HG03095 (cell line): ENCODE data around the gene SNAPC2.
"Not testable (repeated sequence)": the region's sequence is repeated elsewhere in the genome, so short reads cannot be mapped to it uniquely, and the experiment has no call there.

Experiments used
- ATAC-seq: cut with Tn5 transposase; IDR thresholded peaks from one replicate; pipeline ENCODE4 v1.9.1; 2021; ENCODE audit warnings: moderate library complexity; ENCODE audit not compliant: unreplicated experiment

The SNAPC2 gene

DNA sequence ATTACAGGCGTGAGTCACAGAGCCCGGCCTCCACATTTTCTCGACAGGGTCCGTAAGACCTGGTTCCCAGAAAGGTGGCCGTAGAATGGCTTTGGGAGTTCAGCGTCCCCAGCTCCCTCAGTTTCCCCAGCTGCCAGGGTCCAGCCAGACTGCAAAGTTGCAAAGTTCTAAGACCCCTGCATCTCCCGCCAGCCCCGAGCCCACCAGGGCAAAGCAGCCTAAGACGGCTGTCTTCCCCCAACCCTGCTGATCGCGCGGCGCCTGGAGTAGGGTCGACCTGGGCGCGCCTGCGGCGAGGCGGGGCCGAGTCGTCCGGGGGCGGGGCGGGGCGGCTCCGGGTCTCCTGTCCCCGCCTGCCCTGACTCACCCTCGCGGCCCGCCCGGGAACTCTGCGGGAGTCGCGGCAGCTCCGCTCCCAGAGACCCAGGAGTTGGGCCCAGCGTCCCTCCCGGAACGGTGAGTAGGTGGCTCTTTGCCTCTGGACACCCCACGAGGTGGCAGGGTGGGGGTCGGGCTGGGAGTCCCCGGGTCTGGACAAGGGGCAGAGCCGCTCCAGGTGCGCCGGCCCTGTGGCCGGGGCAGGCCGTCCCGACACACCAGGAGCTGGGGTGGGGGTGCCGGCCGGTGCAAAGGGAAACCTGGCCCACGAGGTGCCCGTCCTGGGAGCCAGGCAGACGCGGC, 31.9 kb upstream of the SNAPC2 start, which contains the start of gene LRRC8E:
LRRC8E (plus strand) TSS at position 366 of the 681 bp plus-strand sequence. CDS start 7,094 bp downstream, outside the sequence.
- ATAC-seq: no peak

- ATAC-seq: no peak
These were observed 31.3 kb upstream of the SNAPC2 start for GRCh38 chr19:7888826-7889217.

GRCh38 chr19:7893362-7894101, 26.6 kb upstream of the SNAPC2 start:
- ATAC-seq: not testable (repeated sequence)

DNA sequence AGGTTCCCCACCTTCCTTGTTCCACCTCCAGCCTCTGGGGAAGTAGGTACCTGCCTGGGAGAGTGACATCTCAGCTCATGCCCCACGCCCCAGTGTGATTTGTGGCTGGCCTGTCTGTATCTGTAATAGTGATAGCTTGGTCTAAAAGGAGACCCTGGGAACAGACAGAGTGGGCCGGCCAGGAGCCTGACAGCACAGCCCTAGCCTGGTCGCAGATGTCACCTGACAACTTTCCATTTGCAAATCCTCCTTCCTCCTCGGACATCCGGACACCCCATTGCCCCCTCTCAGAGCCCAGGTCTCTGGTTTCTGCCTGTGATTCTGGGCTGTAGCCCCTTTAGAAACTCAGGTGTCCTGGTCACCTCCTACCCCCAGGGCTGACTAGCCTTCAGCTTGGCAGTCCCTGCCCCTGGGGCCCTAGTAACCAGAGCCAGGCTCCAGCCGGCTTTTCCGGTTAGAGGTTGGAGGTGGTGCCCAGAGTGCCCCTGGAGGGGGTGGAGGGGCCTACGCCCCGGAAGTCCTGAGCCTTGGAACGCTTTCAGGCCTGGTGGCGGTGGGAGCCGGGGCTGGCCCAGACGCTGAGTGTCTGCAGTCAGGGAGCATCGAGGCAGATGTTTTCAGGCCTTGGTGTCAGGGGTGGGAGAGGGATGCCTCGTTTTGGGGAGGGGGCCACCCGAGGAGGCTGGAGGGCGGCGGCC, 25.4 kb upstream of the SNAPC2 start:
- ATAC-seq: no peak

DNA sequence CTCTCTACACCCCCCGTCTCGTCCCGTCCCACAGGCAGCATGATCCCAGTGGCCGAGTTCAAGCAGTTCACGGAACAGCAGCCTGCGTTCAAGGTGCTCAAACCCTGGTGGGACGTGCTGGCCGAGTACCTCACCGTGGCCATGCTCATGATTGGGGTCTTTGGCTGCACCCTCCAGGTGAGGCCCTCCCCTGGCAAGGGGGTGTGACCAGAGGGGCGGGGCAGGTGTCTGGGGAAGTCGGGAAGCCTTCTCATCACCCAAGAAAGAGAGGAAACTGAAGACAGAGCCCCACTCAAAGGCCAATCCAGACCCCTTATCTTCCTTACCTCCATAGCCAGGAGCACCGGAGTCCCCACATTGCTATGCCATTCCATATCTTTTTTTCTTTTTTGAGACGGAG, 24.6 kb upstream of the SNAPC2 start:
- no peak for ATAC-seq

DNA sequence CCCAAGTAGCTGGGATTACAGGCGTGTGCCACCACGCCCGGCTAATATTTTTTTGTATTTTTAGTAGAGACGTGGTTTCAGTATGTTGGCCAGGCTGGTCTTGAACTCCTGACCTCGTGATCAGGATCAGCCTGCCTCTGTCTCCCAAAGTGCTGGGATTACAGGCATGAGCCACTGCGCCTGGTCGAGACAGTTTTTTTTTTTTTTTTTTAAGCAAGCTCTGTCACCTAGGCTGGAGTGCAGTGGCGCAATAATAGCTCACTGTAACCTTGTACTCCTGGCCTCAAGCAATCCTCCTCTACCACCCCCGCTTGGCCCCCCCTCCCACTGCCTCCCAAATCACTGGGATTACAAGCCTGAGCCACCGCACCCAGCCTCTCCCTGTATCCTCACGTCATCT, 22.8 kb upstream of the SNAPC2 start:
- ATAC-seq: no peak

- ATAC-seq: no peak
These were observed 21.2 kb upstream of the SNAPC2 start for GRCh38 chr19:7898967-7899366.

- ATAC-seq: no peak
These were observed 20.3 kb upstream of the SNAPC2 start for GRCh38 chr19:7899751-7900378.

DNA sequence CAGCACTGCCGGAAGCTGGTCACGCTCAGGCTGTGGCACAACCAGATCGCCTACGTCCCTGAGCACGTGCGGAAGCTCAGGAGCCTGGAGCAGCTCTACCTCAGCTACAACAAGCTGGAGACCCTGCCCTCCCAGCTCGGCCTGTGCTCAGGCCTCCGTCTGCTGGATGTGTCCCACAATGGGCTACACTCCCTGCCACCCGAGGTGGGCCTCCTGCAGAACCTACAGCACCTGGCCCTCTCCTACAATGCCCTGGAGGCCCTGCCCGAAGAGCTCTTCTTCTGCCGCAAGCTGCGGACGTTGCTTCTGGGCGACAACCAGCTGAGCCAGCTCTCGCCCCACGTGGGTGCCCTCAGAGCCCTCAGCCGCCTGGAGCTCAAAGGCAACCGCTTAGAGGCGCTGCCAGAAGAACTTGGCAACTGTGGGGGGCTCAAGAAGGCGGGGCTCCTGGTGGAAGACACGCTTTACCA, 19.7 kb upstream of the SNAPC2 start:
- ATAC-seq: no peak

DNA sequence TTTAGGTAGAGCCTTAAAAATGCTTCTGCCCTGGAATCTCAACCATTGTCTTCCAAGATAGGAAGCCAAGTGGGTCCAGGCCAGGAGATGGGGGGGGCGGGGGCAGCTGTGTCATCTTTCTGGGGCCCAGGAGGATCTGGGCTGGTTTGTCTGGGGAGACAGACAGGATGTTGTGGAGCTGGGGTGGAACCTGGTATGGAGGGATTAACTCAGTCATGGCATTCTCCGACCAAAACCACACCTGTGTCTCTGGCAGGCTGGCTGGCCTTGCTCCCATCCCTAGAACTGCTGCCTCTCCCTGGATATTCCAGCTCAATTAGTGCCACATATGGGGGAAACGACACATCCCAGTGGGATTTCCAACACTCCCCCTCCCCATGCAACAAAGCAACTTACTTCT, 19.2 kb upstream of the SNAPC2 start:
- no peak for ATAC-seq

- no peak for ATAC-seq
These were observed 18.8 kb upstream of the SNAPC2 start for GRCh38 chr19:7901337-7901736.

- ATAC-seq: peak; percentile 11
These were observed 17.3 kb upstream of the SNAPC2 start for GRCh38 chr19:7902796-7903243.

DNA sequence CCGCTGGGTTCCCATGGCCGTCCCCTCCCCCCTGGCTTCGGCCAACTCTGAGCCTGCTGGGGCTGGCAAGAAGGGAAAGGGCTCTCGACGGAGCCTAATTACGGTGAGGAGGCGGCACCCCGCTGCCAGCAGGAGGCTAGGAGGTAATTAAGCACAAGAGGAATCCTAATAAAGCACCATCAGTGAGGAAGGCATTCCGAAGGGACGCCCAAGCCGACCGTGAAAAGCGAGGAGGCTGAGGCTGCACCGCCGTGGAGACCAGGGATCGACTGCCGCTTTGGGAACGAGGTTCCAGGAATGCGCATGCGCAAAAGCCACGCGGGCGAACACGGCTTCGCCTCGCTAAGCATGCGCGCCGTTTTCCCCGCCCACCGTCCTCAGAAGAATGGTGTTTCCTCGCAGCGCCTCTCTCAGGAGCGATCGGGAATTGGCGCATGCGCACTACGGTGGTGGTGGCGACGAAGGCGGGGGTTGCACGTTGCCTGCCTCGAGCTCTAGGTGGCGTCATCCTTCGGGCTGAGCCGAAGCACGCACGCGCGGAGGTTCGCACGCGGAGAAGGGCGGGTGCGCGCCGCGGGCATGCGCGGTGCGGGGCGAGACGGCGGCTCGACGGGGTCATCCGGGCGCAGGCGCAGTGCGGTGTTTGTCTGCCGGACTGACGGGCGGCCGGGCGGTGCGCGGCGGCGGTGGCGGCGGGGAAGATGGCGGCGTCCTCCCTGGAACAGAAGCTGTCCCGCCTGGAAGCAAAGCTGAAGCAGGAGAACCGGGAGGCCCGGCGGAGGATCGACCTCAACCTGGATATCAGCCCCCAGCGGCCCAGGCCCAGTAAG, 16.7 kb upstream of the SNAPC2 start, which contains the start of gene MAP2K7:
MAP2K7 (plus strand) TSS at position 634 of the 830 bp plus-strand sequence; CDS start at position 702, 68 bp downstream.
- peak; percentile 58 for ATAC-seq

DNA sequence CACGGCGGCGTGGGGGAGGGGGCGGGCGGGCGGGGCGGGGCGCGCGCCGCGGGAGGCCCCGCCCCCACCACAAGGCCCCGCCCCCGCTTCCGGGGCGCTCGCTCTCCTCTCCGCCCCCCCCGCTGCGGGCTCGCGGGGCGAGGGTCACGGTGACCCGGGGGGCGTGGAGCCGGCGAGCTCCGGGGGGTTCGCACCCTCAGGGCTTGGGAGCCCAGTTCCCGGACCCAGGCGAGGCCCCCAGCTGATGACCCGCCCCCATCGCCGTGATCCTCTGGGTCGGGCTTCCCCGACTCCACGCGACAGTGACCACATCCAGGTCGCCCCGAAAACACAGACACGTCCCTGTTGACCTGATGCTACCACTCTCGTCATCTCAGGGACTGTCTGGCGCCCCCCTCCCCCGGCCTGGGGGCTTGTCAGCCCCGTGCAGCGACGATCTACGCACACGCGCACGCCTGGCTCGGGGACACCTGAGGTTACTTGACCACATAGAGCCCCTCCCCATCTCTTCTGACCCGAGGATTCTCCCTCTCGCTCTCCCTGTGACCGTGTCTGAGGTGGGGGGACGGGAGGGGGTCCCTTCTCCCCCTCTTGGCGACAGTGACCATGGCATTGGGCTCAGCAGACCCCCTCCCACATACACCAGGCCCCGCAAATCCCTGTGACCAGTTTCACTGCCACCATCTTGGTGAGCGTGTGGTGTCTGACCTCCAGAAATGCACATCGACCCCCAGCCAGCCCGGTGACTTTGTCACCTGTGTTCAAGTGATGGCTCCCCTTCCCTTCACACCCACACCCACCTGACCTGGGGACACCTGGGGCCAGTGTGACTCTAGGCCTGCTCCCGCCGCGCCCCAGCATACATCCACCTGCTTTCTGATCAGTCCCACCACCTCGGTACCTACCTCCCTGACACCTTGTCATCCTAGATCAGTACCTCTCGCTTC, 15.8 kb upstream of the SNAPC2 start:
- peak; percentile 23 for ATAC-seq

DNA sequence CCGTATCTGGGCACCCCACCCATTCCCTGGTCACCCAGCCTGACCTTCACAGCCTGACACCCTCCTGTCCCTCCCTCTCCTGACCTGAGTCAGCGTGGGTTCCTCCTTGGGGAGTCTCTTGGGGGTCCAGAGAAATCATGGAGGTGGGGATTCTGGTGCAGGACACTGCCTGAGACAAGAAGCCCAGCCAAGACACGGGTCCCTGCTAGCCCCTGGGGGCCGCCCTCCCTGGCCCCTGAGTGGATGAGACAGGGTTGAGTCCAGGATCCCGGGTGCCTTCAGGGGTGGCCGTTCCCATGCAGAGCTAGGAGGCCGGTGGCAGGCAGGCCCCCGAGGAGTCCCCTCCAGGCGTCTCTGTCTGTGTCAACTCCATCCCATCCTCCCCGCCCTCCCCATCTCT, 14.9 kb upstream of the SNAPC2 start:
- ATAC-seq: no peak

DNA sequence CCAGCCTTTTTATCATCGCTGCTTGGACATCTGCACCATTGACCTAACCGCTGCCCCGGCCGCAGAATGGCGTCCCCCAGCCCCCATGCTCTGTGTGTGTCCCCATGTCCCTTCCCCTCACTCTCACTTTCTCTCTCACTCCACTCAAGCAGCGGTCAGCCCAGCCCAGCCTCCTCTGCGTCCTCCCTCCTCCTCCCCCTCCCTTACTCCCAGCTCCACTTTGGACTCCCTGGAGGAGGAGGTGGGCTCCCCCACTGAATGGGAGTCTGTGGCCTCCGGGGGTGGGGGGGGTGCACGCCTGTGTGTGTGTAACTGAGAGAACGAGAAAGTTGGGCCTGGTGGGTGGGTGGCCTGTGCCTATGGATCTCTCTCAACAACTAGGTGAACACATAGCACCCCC, 14.3 kb upstream of the SNAPC2 start:
- no peak for ATAC-seq

GRCh38 chr19:7907122-7907521, 13.0 kb upstream of the SNAPC2 start:
- no peak for ATAC-seq

DNA sequence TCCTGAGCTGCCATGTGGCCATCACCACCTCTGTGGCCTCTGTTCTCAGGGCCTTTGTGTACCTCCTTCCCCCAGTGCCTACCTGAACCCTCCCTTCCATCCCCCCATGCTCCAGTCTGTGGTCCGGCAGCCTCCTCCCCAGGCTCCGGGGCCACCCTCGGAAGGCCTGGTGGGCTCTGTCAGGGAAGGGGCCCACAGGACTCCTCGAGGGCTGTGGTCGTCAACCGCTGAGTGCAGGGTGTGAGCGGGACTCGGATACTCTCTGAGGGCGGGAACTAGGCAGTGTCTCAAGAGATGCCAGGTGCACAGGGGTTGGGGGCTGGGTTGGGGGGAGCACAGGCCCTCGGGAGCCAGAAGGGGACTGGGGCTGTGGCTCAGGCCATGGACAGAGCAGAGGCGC, 12.6 kb upstream of the SNAPC2 start:
- ATAC-seq: no peak

GRCh38 chr19:7908078-7908699, 11.9 kb upstream of the SNAPC2 start:
- ATAC-seq: no peak
